Fibroblast of skin of left biceps (primary cell): ENCODE data around the gene SERPINA7.
"Not testable (repeated sequence)": the region's sequence is repeated elsewhere in the genome, so short reads cannot be mapped to it uniquely, and the experiment has no call there.

Experiments used
- DNase-seq, 2 experiments: peaks; one replicate each; pipeline ENCODE4 v3.0.0-alpha.2; 2013; ENCODE audit warnings: low read depth in 2 of 2

The SERPINA7 gene

DNA sequence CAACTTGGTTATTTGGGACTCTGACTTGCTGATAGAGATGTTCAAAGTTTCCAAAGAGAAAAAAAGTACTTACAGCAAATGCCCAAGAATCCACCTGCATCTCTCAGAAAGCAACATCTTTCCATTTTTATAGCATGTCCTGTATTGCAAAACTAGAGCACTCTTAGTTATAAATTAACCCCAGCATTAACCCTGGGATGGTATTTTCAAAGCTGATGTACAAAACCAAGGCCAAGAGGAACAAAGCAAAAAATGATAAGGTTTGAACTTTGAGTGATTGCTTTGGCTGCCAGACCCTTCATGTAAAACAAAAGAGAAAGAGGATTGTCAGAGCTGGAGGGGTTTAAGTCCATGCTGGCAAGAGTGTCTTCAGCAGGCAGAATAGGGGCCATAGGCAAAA is at the start of gene SERPINA7:
Gene SERPINA7 (minus strand): TSS at position 103 of the 400 bp plus-strand sequence. CDS start 1,669 bp downstream, outside the sequence.
- no peak for DNase-seq

DNA sequence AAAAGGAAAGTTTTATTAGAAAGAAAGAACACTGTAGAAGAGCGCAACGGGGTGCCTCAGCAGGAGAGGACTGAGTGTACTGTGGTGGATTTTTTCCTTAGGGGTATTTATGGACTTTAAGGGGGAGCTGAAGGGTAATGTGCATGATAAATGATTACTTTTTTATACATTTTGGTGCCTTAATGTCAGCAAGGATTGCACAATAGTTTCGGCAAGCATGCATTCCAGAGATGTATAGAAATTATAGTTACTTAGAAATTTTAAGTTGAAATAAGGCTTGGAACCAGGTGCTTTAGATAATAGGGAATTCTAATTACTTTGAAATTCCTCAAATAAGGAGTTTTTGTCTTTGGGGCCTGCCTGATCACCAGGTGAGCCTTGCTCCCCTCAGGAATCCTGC is 30.5 kb upstream of the SERPINA7 start:
- no peak for DNase-seq

DNA sequence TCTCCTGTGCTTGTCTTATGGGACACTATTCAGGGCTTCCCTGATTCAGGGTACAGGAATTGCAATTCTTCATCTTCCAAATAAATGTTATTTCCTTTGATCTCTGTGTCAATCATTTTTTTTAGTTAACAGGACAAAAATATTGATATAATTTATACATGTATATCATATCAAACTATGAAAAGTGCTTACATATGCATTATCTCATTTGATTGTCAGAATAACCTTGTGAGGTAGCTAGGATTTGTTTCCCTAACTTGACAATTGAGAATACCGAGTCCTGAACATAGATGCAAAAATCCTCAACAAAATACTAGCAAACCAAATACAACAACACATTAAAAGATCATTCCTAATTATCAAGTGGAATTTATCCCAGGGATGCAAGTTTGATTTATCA is 11.5 kb upstream of the SERPINA7 start:
- DNase-seq: no peak

DNA sequence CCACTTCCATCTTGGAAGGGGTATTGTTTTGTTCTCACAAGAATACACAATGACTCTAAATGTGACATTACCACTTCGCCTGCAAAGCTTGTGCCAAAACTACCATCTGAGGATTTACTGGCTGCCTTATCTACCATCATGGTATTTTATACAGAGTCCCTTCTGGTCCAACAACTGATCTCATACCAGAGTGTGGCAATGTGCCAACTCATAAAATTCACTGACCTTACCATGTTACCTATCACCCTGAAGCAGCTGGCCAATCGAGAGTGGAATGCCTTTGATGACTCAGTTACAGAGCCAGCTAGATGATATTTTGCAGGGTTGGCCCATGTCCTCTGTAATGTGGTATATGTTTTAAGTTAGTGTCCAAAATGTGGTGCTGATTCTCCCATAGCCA is 3.8 kb upstream of the SERPINA7 start:
- DNase-seq: no peak

DNA sequence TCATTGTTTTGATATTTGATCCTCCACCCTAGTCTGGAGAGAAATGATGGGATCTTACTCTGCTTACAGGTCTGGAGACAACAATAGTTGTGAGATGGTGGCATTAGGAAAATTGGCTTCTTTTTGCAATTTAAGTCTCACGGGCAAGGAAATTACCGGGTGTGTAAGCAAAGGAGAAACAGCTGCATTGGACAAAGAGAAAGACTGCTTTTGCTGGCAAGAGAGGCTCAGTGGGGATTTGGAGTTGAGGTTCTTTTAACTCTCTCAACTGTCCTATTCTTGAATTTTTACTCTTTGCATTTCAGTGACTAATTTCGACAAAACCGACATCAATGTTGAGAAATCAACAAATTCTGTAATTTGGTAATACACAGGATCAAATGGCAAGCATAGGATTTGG is 2.3 kb upstream of the SERPINA7 start:
- DNase-seq: no peak

- DNase-seq: no peak
These were observed 1.4 kb upstream of the SERPINA7 start for GRCh38 chrX:106039920-106040319.

DNA sequence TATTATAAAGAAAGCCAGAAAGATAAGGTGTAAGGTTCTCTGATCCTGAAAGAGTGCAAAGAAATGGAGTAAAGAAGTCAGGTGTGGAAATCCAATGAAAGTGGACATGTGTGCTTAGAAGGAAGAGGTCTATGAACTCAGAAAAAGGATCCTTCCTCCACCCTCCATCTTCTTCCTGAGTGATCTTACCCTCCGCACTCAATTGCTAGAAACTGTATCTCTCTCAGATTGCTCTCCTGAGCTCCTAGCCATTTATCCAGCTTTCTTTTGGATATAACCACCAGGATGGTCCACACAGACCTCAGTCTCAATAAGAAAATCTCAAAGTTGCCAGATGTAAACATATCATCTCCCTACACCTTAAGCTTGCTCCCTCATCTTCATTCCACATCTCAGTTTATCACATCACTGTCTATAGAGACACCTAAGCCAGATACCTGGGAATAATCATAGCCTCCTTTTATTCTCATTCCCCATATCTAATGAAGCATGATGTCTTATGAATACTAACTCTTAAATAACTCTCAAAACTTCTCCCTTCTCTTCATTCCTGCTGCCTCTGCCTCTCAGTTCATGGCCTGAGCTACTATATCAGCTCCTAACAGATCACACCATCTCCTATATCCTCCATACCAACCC is 573 bp downstream of the SERPINA7 start:
- DNase-seq: no peak

GRCh38 chrX:106036716-106037115 is 1.8 kb downstream of the SERPINA7 start:
- no peak for DNase-seq

DNA sequence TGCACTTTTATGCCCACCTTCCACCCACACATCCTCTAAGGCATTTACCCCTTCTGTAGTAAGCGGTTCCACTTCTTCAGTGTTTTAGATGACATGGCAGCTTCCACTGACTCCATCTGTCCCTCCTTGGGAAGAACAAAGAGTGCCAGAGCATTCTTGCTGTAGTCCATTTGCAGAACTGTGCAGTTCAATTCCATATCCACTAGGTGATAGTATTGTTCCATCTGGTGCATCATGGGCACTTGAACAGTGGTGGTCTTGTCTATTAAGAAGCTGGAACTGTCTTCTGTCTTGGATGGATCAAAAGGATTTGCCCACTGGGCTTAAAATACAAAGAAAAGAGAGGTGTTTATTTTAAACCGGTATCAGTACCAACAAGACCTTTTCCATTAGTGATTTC is 3.5 kb downstream of the SERPINA7 start:
- no peak for DNase-seq

DNA sequence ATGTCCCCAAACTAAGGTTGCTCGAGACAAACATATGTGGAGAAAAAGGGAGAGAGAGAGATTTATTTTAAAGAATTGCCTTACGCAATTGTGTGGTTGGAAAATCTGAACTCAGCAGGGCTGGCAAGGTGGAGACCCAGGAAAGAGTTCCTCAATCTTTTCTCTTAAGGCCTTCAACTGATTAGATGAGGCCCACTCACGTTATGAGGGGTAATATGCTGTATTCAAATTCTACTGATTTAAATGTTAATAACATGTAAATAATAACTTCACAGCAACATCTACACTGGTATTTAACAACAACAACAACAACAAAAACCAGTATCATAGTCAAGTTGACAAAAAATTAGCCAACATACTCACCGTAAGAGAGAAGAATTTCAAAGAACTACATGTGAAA is 14.6 kb downstream of the SERPINA7 start:
- DNase-seq: no peak

GRCh38 chrX:106022238-106022637 is 16.3 kb downstream of the SERPINA7 start:
- DNase-seq: no peak

- no peak for DNase-seq
These were observed 24.3 kb downstream of the SERPINA7 start for GRCh38 chrX:106014119-106014775.

DNA sequence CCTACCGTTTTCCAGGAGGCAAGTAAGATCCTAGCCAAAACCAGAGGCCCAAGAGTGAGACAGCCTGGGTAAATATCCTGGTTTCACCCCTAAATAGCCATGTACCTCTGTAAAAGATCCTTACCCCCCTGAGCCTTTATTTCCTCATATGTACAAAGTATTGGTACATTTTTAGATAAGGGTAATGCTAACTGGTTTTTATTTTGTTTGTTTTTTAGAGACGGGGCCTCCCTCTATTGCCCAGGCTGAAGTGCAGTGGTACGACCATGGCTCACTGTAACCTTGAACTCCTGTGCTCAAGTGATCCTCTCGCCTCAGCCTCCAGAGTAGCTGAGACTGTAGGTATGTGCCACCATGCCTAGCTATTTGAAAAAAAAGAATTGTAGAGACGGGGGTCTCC is 29.4 kb downstream of the SERPINA7 start:
- no peak for DNase-seq

DNA sequence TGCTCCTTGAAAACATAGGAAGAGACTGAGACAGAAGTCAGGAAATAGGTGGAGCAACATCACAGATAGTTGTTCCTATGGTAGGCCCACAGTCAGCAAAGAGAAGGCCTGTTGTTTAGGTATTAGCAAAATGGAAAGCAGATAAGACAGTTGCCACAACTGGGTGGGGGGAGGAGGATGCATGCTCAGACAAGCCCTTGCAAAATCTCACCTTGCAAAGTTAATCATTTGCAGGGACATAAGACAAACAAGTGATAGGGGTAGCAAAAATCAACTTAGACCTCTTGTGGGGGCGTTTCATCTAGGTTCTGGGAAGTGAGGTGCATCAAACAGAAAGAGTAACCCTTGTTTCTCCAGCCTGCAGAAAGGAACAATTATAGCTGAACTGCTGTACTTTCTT is 30.7 kb downstream of the SERPINA7 start:
- no peak for DNase-seq

GRCh38 chrX:106005684-106006083 is 32.8 kb downstream of the SERPINA7 start:
- no peak for DNase-seq

- DNase-seq: not testable (repeated sequence)
These were observed 37.9 kb downstream of the SERPINA7 start for GRCh38 chrX:106000609-106001008.

DNA sequence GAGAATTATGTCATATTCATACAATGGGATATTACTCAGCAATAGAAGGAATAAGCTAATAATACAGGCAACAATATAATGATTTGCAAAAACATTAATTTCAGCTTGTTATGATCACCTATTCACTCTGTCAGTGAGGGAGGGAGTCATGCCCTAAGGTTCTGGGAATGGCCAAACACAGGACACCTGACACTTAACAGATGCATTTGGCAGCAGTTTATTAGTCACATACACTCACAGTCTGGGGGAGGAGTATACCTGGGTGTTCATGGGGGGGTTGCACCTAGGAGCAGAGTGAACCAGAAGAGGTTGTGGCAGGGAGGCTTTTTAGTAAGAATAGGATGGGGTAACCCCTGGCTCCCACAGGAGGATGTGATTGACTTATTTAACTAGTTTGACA is 38.3 kb downstream of the SERPINA7 start:
- no peak for DNase-seq

DNA sequence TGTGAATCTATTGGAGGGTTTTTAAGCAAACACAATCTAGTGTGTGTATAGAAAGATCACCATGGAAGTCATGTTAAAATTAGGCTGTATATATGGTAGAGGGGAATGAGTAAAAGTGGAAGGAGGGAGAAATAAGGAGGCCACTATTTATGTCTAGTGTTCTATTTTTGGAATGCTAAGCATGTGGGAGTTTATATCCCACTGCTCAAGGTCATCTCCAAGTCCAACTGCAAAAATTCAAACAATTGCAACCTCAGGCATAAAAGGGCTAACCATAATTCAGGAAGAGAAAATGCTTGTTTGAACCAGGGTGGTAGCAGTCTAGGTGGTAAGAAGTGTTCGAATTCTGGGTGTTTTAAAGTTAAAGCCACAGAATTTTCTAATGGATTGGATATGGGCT is 39.2 kb downstream of the SERPINA7 start:
- DNase-seq: no peak

DNA sequence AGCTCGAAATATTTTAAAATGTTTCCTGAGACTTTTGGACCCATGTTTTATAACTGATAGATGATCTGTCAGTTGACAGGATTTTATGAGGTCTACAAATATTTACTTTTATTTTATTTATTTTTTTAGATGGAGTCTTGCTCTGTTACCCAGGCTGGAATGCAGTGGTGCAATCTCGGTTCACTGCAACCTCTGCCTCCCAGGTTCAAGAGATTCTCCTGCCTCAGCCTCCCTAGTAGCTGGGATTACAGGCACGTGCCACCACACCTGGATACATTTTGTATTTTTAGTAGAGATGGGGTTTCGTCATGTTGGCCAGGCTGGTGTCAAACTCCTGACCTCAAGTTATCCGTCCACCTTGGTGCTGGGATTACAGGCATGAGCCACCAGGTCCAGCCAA is 50.0 kb downstream of the SERPINA7 start:
- not testable (repeated sequence) for DNase-seq
